ENCODE data around the gene CD300LG.

- no peak for TF ChIP-seq OSR1 (CRISPR knock-in tag; IDR thresholded peaks at IDR 0.05)
- no peak for TF ChIP-seq ZNF70 (CRISPR knock-in tag; IDR thresholded peaks at IDR 0.05)
- no peak for TF ChIP-seq ZFP3 (CRISPR knock-in tag; IDR thresholded peaks at IDR 0.05)
- TF ChIP-seq ARNTL (CRISPR knock-in tag; IDR thresholded peaks at IDR 0.05; ENCODE audit: borderline replicate concordance, low read depth): no peak
- TF ChIP-seq TCF4 (CRISPR knock-in tag; IDR thresholded peaks at IDR 0.05; ENCODE audit: borderline replicate concordance): no peak
- no peak for TF ChIP-seq CREB5 (CRISPR knock-in tag; IDR thresholded peaks at IDR 0.05; ENCODE audit: low read depth)
- TF ChIP-seq ZNF565 (CRISPR knock-in tag; conservative IDR thresholded peaks at IDR 0.05; ENCODE audit: low read depth): no peak
Observed at GRCh38 chr17:43888548-43888947, 41.6 kb downstream of the CD300LG start.

Measured in SK-N-SH treated with all-trans-retinoic acid at 6 μM for 48 hours (cell line).